ENCODE measurements around the gene CARD18. TPM values are rescaled to one million over a fixed set of nuclear protein-coding genes. Genes with fewer than 3 reads are reported as not detected.
"Not testable (repeated sequence)": the region's sequence is repeated elsewhere in the genome, so short reads cannot be mapped to it uniquely, and the experiment has no call there.

CARD18 gene
- total RNA-seq, 2 donors from 2014 or later, result not detected

- TF ChIP-seq CTCF (conservative IDR thresholded peaks at IDR 0.05), result no peak
- Histone ChIP-seq H3K9ac (ENCODE audit: extremely low read depth, low read length, poor library complexity, severe bottlenecking) (no peak overlapping the region), H3K9me3 (ENCODE audit: control insufficient read depth, low read length) (peaks cover 5% of the 10 kb centered on the region), H3K36me3 (ENCODE audit: control insufficient read depth, insufficient read depth, low read length) (no peaks in the 10 kb centered on the region), H3K27ac (ENCODE audit: low read depth, low read length) (no peak overlapping the region), H3K4me1 (ENCODE audit: control insufficient read depth, insufficient read depth, low read length) (no peaks in the 10 kb centered on the region), H3K4me3 (ENCODE audit: low read length) (no peak overlapping the region), H3K27me3 (ENCODE audit: control insufficient read depth, insufficient read depth, low read length, poor library complexity, severe bottlenecking) (no peaks in the 10 kb centered on the region)
- 75 to 80% methylated on average over 6 to 7 of the region's 7 CpGs for WGBS, 2 experiments (ENCODE audit: insufficient coverage in 1 of 2, insufficient read length in 1 of 2)
- Mint-ChIP-seq H3K4me1 (no peaks in the 10 kb centered on the region), H3K4me3 (no peak overlapping the region), H3K27ac (no peak overlapping the region), H3K27me3 (ENCODE audit: insufficient read depth) (no peaks in the 10 kb centered on the region), H3K36me3 (ENCODE audit: low read depth) (no peaks in the 10 kb centered on the region), H3K9me3 (no peaks in the 10 kb centered on the region)
- DNase-seq, result peak; percentile 57
These were observed 39.4 kb downstream of the CARD18 start for GRCh38 chr11:105100206-105100605.

GRCh38 chr11:105099594-105099993, 40.0 kb downstream of the CARD18 start:
- H3K36me3 Mint-ChIP-seq (ENCODE audit: low read depth); H3K9me3 Mint-ChIP-seq; H3K9ac ChIP-seq (ENCODE audit: extremely low read depth, low read length, poor library complexity, severe bottlenecking); H3K27me3 ChIP-seq (ENCODE audit: control insufficient read depth, insufficient read depth, low read length, poor library complexity, severe bottlenecking); H3K4me3 Mint-ChIP-seq; H3K27me3 Mint-ChIP-seq (ENCODE audit: insufficient read depth); H3K4me1 Mint-ChIP-seq; H3K4me1 ChIP-seq (ENCODE audit: control insufficient read depth, insufficient read depth, low read length); H3K27ac ChIP-seq (ENCODE audit: low read depth, low read length); H3K27ac Mint-ChIP-seq; DNase-seq; H3K9me3 ChIP-seq (ENCODE audit: control insufficient read depth, low read length); H3K4me3 ChIP-seq (ENCODE audit: low read length); H3K36me3 ChIP-seq (ENCODE audit: control insufficient read depth, insufficient read depth, low read length): not testable (repeated sequence)
- WGBS, 2 experiments (ENCODE audit: insufficient coverage in 1 of 2, insufficient read length in 1 of 2), result 100% methylated on average over 1 of the region's 2 CpGs; no CpG with 5 or more reads in 1 of the 2 experiments

- H3K36me3 Mint-ChIP-seq (ENCODE audit: low read depth), result no peaks in the 10 kb centered on the region
- Histone ChIP-seq H3K9ac (ENCODE audit: extremely low read depth, low read length, poor library complexity, severe bottlenecking) (no peak overlapping the region), H3K4me1 (ENCODE audit: control insufficient read depth, insufficient read depth, low read length) (no peaks in the 10 kb centered on the region), H3K9me3 (ENCODE audit: control insufficient read depth, low read length) (no peaks in the 10 kb centered on the region), H3K36me3 (ENCODE audit: control insufficient read depth, insufficient read depth, low read length) (no peaks in the 10 kb centered on the region), H3K4me3 (ENCODE audit: low read length) (no peak overlapping the region), H3K27ac (ENCODE audit: low read depth, low read length) (no peak overlapping the region), H3K27me3 (ENCODE audit: control insufficient read depth, insufficient read depth, low read length, poor library complexity, severe bottlenecking) (no peaks in the 10 kb centered on the region)
- TF ChIP-seq CTCF (conservative IDR thresholded peaks at IDR 0.05), result no peak
- H3K4me3 Mint-ChIP-seq, result no peak overlapping the region
- no peaks in the 10 kb centered on the region for H3K27me3 Mint-ChIP-seq (ENCODE audit: insufficient read depth)
- no peaks in the 10 kb centered on the region for H3K9me3 Mint-ChIP-seq
- WGBS, 2 experiments (ENCODE audit: insufficient coverage in 1 of 2, insufficient read length in 1 of 2), result 93 to 95% methylated on average over 5 to 9 of the region's 9 CpGs
- no peaks in the 10 kb centered on the region for H3K4me1 Mint-ChIP-seq
- DNase-seq, result no peak
- H3K27ac Mint-ChIP-seq, result no peak overlapping the region
These were observed 47.0 kb downstream of the CARD18 start for GRCh38 chr11:105092256-105093239.

Other genes starting within 250 kb of the CARD18 start
- not detected for gene CASP12, start 241.3 kb downstream of the CARD18 start, total RNA-seq
- gene CASP4, start 171.2 kb downstream of the CARD18 start, total RNA-seq, result not detected
- not detected for gene CASP5, start 116.6 kb downstream of the CARD18 start, total RNA-seq
- not detected for gene CASP1, start 104.6 kb downstream of the CARD18 start, total RNA-seq
- gene CARD16, start 94.4 kb downstream of the CARD18 start, total RNA-seq, result not detected